Measurements from ENCODE around the gene TCF15. TPM values are rescaled to one million over a fixed set of nuclear protein-coding genes. Genes with fewer than 3 reads are reported as not detected.

Gene TCF15
- total RNA-seq, 1 donor from 2014 or later = not detected

GRCh38 chr20:598133-598850 is 11.8 kb downstream of the TCF15 start:
- FAIRE-seq (no peak), DNase-seq (ENCODE audit: low read depth) (no peak)
- no peaks in the 10 kb centered on the region for H3K27me3 ChIP-seq (ENCODE audit: control insufficient read depth, insufficient read depth, low read length)
- TF ChIP-seq CTCF (IDR thresholded peaks at IDR 0.05; ENCODE audit: insufficient read depth, low read length, severe bottlenecking) = no peak
- H3K4me3 ChIP-seq (ENCODE audit: low read depth, low read length) = no peak overlapping the region
- no peaks in the 10 kb centered on the region for H3K36me3 ChIP-seq (ENCODE audit: control insufficient read depth, insufficient read depth, low read length)

- DNase-seq (ENCODE audit: low read depth) (peak; percentile 10), FAIRE-seq (no peak)
- TF ChIP-seq CTCF (IDR thresholded peaks at IDR 0.05; ENCODE audit: insufficient read depth, low read length, severe bottlenecking) = no peak
- Histone ChIP-seq H3K4me3 (ENCODE audit: low read depth, low read length) (no peak overlapping the region), H3K36me3 (ENCODE audit: control insufficient read depth, insufficient read depth, low read length) (no peaks in the 10 kb centered on the region), H3K27me3 (ENCODE audit: control insufficient read depth, insufficient read depth, low read length) (no peaks in the 10 kb centered on the region)
Measured at GRCh38 chr20:597560-597959, 12.5 kb downstream of the TCF15 start.

- Histone ChIP-seq H3K4me3 (ENCODE audit: low read depth, low read length) (no peak overlapping the region), H3K27me3 (ENCODE audit: control insufficient read depth, insufficient read depth, low read length) (peaks cover 2% of the 10 kb centered on the region), H3K36me3 (ENCODE audit: control insufficient read depth, insufficient read depth, low read length) (no peaks in the 10 kb centered on the region)
- no peak for DNase-seq (ENCODE audit: low read depth)
- no peak for TF ChIP-seq CTCF (IDR thresholded peaks at IDR 0.05; ENCODE audit: insufficient read depth, low read length, severe bottlenecking)
- FAIRE-seq = no peak
Measured at GRCh38 chr20:595330-596308, 14.5 kb downstream of the TCF15 start.

- FAIRE-seq (no peak), DNase-seq (ENCODE audit: low read depth) (no peak)
- TF ChIP-seq CTCF (IDR thresholded peaks at IDR 0.05; ENCODE audit: insufficient read depth, low read length, severe bottlenecking) = no peak
- no peaks in the 10 kb centered on the region for H3K36me3 ChIP-seq (ENCODE audit: control insufficient read depth, insufficient read depth, low read length)
- no peak overlapping the region for H3K4me3 ChIP-seq (ENCODE audit: low read depth, low read length)
- peaks cover 2% of the 10 kb centered on the region for H3K27me3 ChIP-seq (ENCODE audit: control insufficient read depth, insufficient read depth, low read length)
Measured at GRCh38 chr20:592506-592905, 17.6 kb downstream of the TCF15 start.

GRCh38 chr20:591941-592340 is 18.2 kb downstream of the TCF15 start:
- FAIRE-seq (peak; percentile 50), DNase-seq (ENCODE audit: low read depth) (no peak)
- no peak for TF ChIP-seq CTCF (IDR thresholded peaks at IDR 0.05; ENCODE audit: insufficient read depth, low read length, severe bottlenecking)
- no peak overlapping the region for H3K4me3 ChIP-seq (ENCODE audit: low read depth, low read length)
- no peaks in the 10 kb centered on the region for H3K36me3 ChIP-seq (ENCODE audit: control insufficient read depth, insufficient read depth, low read length)
- peaks cover 2% of the 10 kb centered on the region for H3K27me3 ChIP-seq (ENCODE audit: control insufficient read depth, insufficient read depth, low read length)
